RWPE2 (cell line): ENCODE results near the gene CDC14A.

ENCODE experiments used
- ATAC-seq: fragments of 200-7000 bp; cut with Tn5 transposase; 3 replicates; pipeline ENCODE4 v1.9.1; 2021; ENCODE audit warnings: low read depth
- DNase-seq: peaks from one replicate; pipeline ENCODE4 v3.0.0-alpha.2; 2020; ENCODE audit warnings: low spot score
- H3K27ac ChIP-seq: fragments of 450-650 bp; 2 replicates; pipeline ENCODE4 v1.5.1; 2017; ENCODE audit warnings: mild to moderate bottlenecking; ENCODE audit not compliant: poor library complexity, severe bottlenecking
- H3K27me3 ChIP-seq: fragments of 250-450 bp; sonication (Bioruptor Pico); 2 replicates; pipeline ENCODE4 v1.5.1; 2021; ENCODE audit warnings: mild to moderate bottlenecking, moderate library complexity; ENCODE audit not compliant: insufficient read depth, poor library complexity, severe bottlenecking
- H3K36me3 ChIP-seq: fragments of 250-450 bp; sonication (Bioruptor Pico); 2 replicates; pipeline ENCODE4 v1.5.1; 2020; ENCODE audit warnings: low read depth, mild to moderate bottlenecking, moderate library complexity
- H3K4me1 ChIP-seq: fragments of 250-450 bp; sonication (Bioruptor Pico); 2 replicates; pipeline ENCODE4 v1.5.1; 2021; ENCODE audit warnings: mild to moderate bottlenecking, moderate library complexity; ENCODE audit not compliant: insufficient read depth, poor library complexity, severe bottlenecking
- H3K4me3 ChIP-seq: fragments of 250-450 bp; sonication (Bioruptor Pico); 2 replicates; pipeline ENCODE4 v1.5.1; 2021; ENCODE audit warnings: mild to moderate bottlenecking, moderate library complexity; ENCODE audit not compliant: severe bottlenecking
- H3K9me3 ChIP-seq: fragments of 250-450 bp; sonication (Bioruptor Pico); 2 replicates; pipeline ENCODE4 v1.5.1; 2021; ENCODE audit warnings: mild to moderate bottlenecking, moderate library complexity; ENCODE audit not compliant: severe bottlenecking
- CTCF ChIP-seq: fragments of 450-650 bp; IDR thresholded peaks from one replicate; pipeline ENCODE4 v1.5.1; 2017; ENCODE audit warnings: mild to moderate bottlenecking, moderate library complexity; ENCODE audit not compliant: poor library complexity, severe bottlenecking

Gene CDC14A

DNA sequence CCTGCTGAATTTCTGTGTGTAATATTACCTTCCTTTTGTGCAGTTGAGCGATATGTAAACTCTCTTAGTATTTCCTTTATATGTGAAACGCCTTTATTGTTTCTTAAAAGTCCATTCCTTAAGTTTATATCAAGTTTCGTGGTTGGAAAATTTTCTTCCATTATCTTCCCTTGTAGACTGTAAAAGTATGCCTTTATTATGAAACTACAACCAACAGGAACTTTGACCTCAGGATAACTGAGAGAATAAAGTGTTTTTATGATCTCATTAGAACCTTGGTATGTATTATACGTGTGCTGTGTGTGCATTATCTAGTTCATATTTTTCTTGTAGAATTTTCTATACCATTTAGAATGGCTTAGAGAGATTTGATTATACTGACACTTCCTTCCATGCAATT is 3.1 kb upstream of the CDC14A start:
- Histone ChIP-seq H3K9me3 (peaks cover 3% of the 10 kb centered on the region), H3K36me3 (no peaks in the 10 kb centered on the region), H3K27me3 (no peaks in the 10 kb centered on the region), H3K4me3 (no peak overlapping the region), H3K27ac (no peak overlapping the region), H3K4me1 (peaks cover 8% of the 10 kb centered on the region)
- no peak for TF ChIP-seq CTCF
- DNase-seq, result no peak
- ATAC-seq, result no peak

GRCh38 chr1:100350787-100351094 is 1.6 kb upstream of the CDC14A start:
- no peak for TF ChIP-seq CTCF
- DNase-seq (no peak), ATAC-seq (no peak)
- H3K4me1 ChIP-seq, result peaks cover 19% of the 10 kb centered on the region
- no peaks in the 10 kb centered on the region for H3K36me3 ChIP-seq
- H3K9me3 ChIP-seq, result peaks cover 3% of the 10 kb centered on the region
- no peaks in the 10 kb centered on the region for H3K27me3 ChIP-seq
- H3K4me3 ChIP-seq, result no peak overlapping the region
- peak overlapping the region; percentile 63 for H3K27ac ChIP-seq

DNA sequence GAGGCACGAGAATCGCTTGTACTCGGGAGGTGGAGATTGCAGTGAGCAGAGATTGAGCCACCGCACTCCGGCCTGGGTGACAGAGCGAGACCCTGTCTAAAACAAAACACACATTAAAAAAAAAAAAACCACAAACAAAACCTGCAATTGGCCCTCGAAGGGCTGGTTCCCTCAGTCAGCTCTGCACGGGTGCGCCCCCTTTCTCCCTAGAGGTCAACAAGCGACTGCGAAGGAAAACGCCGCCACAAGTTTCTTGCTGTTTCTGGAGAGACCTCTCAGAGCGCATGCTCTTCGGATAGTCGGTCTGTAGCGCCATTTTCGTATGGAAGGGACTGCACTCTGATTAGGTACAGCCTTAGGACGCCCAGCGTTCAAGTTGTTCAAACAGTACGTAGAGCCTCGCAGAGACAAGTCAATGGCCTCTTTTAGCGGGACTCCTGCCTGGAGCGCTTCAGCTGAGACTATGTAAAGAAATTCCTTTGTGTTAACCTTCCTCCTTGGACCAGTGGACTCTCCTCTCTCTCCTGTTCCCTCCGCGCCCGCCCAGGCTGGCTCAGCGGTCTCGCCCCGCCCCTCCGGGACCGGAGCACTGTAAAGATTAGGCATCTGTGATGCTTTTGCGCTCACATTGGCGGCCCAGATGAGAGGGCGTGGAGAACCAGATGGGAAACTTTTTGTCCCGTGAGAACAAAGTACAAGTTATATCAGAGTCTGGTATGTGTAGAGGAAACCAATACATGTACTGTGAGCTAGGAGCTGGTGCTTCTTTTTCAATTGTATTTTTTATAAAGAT is 1.0 kb upstream of the CDC14A start:
- Histone ChIP-seq H3K4me1 (peaks cover 19% of the 10 kb centered on the region), H3K27ac (peak overlapping the region; percentile 63), H3K4me3 (peak overlapping the region; percentile 60), H3K27me3 (no peaks in the 10 kb centered on the region), H3K9me3 (peaks cover 3% of the 10 kb centered on the region), H3K36me3 (no peaks in the 10 kb centered on the region)
- peak; percentile 84 for DNase-seq
- peak; percentile 48 for TF ChIP-seq CTCF
- peak; percentile 74 for ATAC-seq

- peak overlapping the region; percentile 63 for H3K27ac ChIP-seq
- no peak for DNase-seq
Measured at GRCh38 chr1:100353071-100353801, 930 bp downstream of the CDC14A start.

More at GRCh38 chr1:100353071-100353801, 930 bp downstream of the CDC14A start:
- no peak for TF ChIP-seq CTCF
- Histone ChIP-seq H3K9me3 (no peaks in the 10 kb centered on the region), H3K4me3 (peak overlapping the region; percentile 60), H3K4me1 (peaks cover 19% of the 10 kb centered on the region), H3K36me3 (no peaks in the 10 kb centered on the region), H3K27me3 (no peaks in the 10 kb centered on the region)
- ATAC-seq, result no peak; the same call in 2 of the 3 replicates
